SK-N-MC (cell line): ENCODE results near the gene LRPAP1.

ENCODE experiments used
- EZH2 ChIP-seq: fragments of 200-600 bp; sonication (generic); IDR thresholded peaks from one replicate; pipeline ENCODE4 v1.6.1; 2017; ENCODE audit warnings: antibody characterized with exemption
- FOXP2 ChIP-seq: optimal IDR thresholded peaks from 2 replicates; pipeline ENCODE3; 2011; ENCODE audit warnings: mild to moderate bottlenecking, moderate library complexity; ENCODE audit not compliant: insufficient read depth; ENCODE audit errors: extremely low read length, control extremely low read depth
- POLR2AphosphoS5 ChIP-seq: IDR thresholded peaks from 2 replicates; pipeline ENCODE4 v1.6.1; 2012; ENCODE audit warnings: mild to moderate bottlenecking, low read depth, low read length, borderline replicate concordance

DNA sequence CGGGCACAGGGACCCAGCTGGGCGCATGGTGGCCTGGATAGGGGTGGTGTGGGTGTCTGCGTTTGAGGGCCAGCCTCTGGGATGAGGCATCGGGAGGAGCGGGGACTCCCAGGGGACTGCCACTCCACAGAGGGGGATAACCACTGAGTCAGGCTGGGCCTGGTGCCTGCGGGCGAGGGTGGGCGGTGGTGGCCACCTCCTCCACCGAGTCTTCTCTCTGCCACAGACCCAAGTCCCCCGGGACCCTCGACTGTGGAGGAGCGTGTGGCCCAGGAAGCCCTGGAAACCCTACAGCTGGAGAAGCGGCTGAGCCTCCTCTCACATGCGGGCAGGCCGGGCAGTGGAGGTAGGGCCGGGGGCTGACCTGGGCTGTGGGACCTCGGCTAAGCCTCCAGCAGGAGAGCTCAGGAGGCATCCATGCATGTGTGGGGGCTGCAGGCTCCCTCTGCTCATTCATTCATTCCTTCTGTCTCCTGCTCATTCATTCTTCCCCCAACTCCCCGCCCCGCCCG is 42.7 kb downstream of the LRPAP1 start:
- TF ChIP-seq POLR2AphosphoS5 (no peak), EZH2 (no peak), FOXP2 (no peak)
